BJ (cell line): Measurements from ENCODE around the gene CA7. TPM values are rescaled to one million over a fixed set of nuclear protein-coding genes. Genes with fewer than 3 reads are reported as not detected.

Source experiments
- CTCF ChIA-PET: fragments of 350-600 bp; formaldehyde crosslinking; extraction: SDS; loops from one replicate; lab custom pipeline; 2021; ENCODE audit warnings: antibody characterized with exemption, inconsistent platforms; lab: Yijun Ruan, JAX
- POLR2A ChIA-PET: fragments of 300-600 bp; sonication (Branson Sonifier 250); formaldehyde crosslinking; extraction: SDS; loops from one replicate; lab custom pipeline; 2021; ENCODE audit warnings: antibody characterized with exemption; lab: Charles Lee
- DNase-seq: peaks from one replicate; pipeline ENCODE4 v3.0.0-alpha.2; 2011; ENCODE audit warnings: low read depth
- H3K27me3 ChIP-seq: 2 replicates; pipeline ENCODE4 v1.6.0; 2011; ENCODE audit warnings: low read length; ENCODE audit not compliant: control insufficient read depth, insufficient read depth
- H3K36me3 ChIP-seq: 2 replicates; pipeline ENCODE4 v1.5.1; 2011; ENCODE audit warnings: low read length; ENCODE audit not compliant: control insufficient read depth, insufficient read depth
- H3K4me3 ChIP-seq: 2 replicates; pipeline ENCODE4 v1.5.1; 2011; ENCODE audit warnings: low read depth, mild to moderate bottlenecking, control low read depth, low read length
- CTCF ChIP-seq: IDR thresholded peaks from 2 replicates; pipeline ENCODE4 v1.5.1; 2011; ENCODE audit warnings: low read depth, mild to moderate bottlenecking, control low read depth, inconsistent platforms, low read length, moderate library complexity; ENCODE audit not compliant: insufficient read depth
- polyA plus RNA-seq: library from polyadenylated mRNA; depleted of rRNA; stranded (reverse); fragments of >200 nt; gene quantifications from 2 replicates; pipeline ENCODE4 v1.2.3, GENCODE V29; 2011

The CA7 gene
- polyA plus RNA-seq, 1 experiment, result not detected

GRCh38 chr16:66874079-66874775 lies 30.0 kb downstream of the CA7 start:
- Histone ChIP-seq H3K4me3 (no peak overlapping the region), H3K27me3 (no peaks in the 10 kb centered on the region), H3K36me3 (no peaks in the 10 kb centered on the region)
- ChIA-PET POLR2A (interaction anchor here (0.5 to 0.7 kb wide), 2 partner anchors 227 to 260 kb away, joined by 4 to 15 read pairs; no protein-coding TSS in a partner anchor), CTCF (interaction anchor here (0.8 to 2.2 kb wide), 7 partner anchors 12 to 467 kb away, joined by 3 to 10 read pairs (median 4); partner anchors contain the start of gene NAE1)
- no peak for DNase-seq
- no peak for TF ChIP-seq CTCF

GRCh38 chr16:66878067-66878466 lies 33.9 kb downstream of the CA7 start:
- TF ChIP-seq CTCF, result no peak
- Histone ChIP-seq H3K27me3 (no peaks in the 10 kb centered on the region), H3K4me3 (no peak overlapping the region), H3K36me3 (no peaks in the 10 kb centered on the region)
- POLR2A ChIA-PET, result no interaction called here
- DNase-seq, result no peak
- CTCF ChIA-PET, result interaction anchor here (0.8 to 2.0 kb wide), 2 partner anchors 10 to 48 kb away, joined by 4 to 11 read pairs; partner anchors contain the start of gene NAE1

- no peak for DNase-seq
- ChIA-PET POLR2A (no interaction called here), CTCF (interaction anchor here (0.6 to 2.3 kb wide), 7 partner anchors 11 to 1112 kb away, joined by 3 to 11 read pairs (median 3); partner anchors contain the start of gene NAE1)
- no peak for TF ChIP-seq CTCF
- Histone ChIP-seq H3K4me3 (peak within 1 kb of the TSS; percentile 83), H3K36me3 (peaks cover 9% of the 10 kb centered on the region), H3K27me3 (no peaks in the 10 kb centered on the region)
These were observed 36.2 kb downstream of the CA7 start, which contains the start of gene PDP2 for GRCh38 chr16:66880288-66881013. Gene PDP2, plus strand, starts transcription at chr16:66880515. Its CDS starts 3,770 bp downstream, at chr16:66884285.

GRCh38 chr16:66881014-66881417 lies 36.8 kb downstream of the CA7 start:
- POLR2A ChIA-PET, result no interaction called here
- Histone ChIP-seq H3K36me3 (peaks cover 9% of the 10 kb centered on the region), H3K4me3 (peak overlapping the region; percentile 83), H3K27me3 (no peaks in the 10 kb centered on the region)
- CTCF ChIA-PET, result interaction anchor here (0.6 to 2.3 kb wide), 6 partner anchors 14 to 1112 kb away, joined by 3 to 11 read pairs (median 4); partner anchors contain the start of gene NAE1
- no peak for DNase-seq
- TF ChIP-seq CTCF, result no peak

- Histone ChIP-seq H3K36me3 (peaks cover 9% of the 10 kb centered on the region), H3K4me3 (peak overlapping the region; percentile 83), H3K27me3 (no peaks in the 10 kb centered on the region)
- CTCF ChIA-PET, result interaction anchor here (0.7 to 2.3 kb wide), 6 partner anchors 9 to 165 kb away, joined by 3 to 11 read pairs (median 5); partner anchors contain the start of gene NAE1
- POLR2A ChIA-PET, result interaction anchor here (0.6 kb wide), 1 partner anchor 262 kb away, joined by 4 read pairs; no protein-coding TSS in a partner anchor
- DNase-seq, result no peak
- no peak for TF ChIP-seq CTCF
These were observed 37.3 kb downstream of the CA7 start for GRCh38 chr16:66881560-66881959.
